K562 (cell line): Measurements from ENCODE around the gene ATP2A3. TPM values are rescaled to one million over a fixed set of nuclear protein-coding genes. Genes with fewer than 3 reads are reported as not detected.

ENCODE experiments used
- BMI1 ChIP-seq: fragments of 150-350 bp; IDR thresholded peaks from 2 replicates; pipeline ENCODE4 v1.6.1; 2014; ENCODE audit warnings: low read length
- CBFB ChIP-seq: sonication (generic); formaldehyde crosslinking; IDR thresholded peaks from 2 replicates; pipeline ENCODE4 v1.4.0; 2020; ENCODE audit warnings: mild to moderate bottlenecking, missing genetic modification reagents
- MCM2 ChIP-seq: fragments of 450-650 bp; IDR thresholded peaks from 2 replicates; pipeline ENCODE4 v1.6.1; 2017; ENCODE audit warnings: low read depth, mild to moderate bottlenecking
- NCOA6 ChIP-seq: fragments of 450-650 bp; IDR thresholded peaks from 2 replicates; pipeline ENCODE4 v1.6.1; 2017; ENCODE audit warnings: mild to moderate bottlenecking
- PTRF ChIP-seq: fragments of 450-650 bp; IDR thresholded peaks from 2 replicates; pipeline ENCODE4 v1.6.1; 2016; ENCODE audit warnings: mild to moderate bottlenecking, missing genetic modification characterization, missing compliant biosample characterization
- RAD21 ChIP-seq, 2 experiments: fragments of 250-450 bp in 1 of 2; fragments of 450-650 bp in 1 of 2; sonication (Bioruptor Pico) in 1 of 2; formaldehyde crosslinking in 1 of 2; IDR thresholded peaks in 1 of 2; conservative IDR thresholded peaks in 1 of 2; 2 replicates each; pipeline versions ENCODE4 v1.4.0 to v1.8.0; 2020 to 2022; ENCODE audit warnings: mild to moderate bottlenecking in 2 of 2, moderate library complexity in 1 of 2
- RAD51 ChIP-seq: fragments of 450-650 bp; IDR thresholded peaks from 2 replicates; pipeline ENCODE4 v1.7.1; 2016; ENCODE audit warnings: low read depth, mild to moderate bottlenecking, borderline replicate concordance
- RBM14 ChIP-seq: fragments of 200-400 bp; formaldehyde crosslinking; IDR thresholded peaks from 2 replicates; pipeline ENCODE4 v1.6.1; 2018; ENCODE audit warnings: low read depth, mild to moderate bottlenecking, low read length, moderate library complexity, borderline replicate concordance; ENCODE audit not compliant: insufficient read depth
- SMARCC2 ChIP-seq: fragments of 450-650 bp; IDR thresholded peaks from 2 replicates; pipeline ENCODE4 v1.6.1; 2017; ENCODE audit warnings: antibody characterized with exemption, moderate library complexity, mild to moderate bottlenecking, low read depth
- TAF1 ChIP-seq: IDR thresholded peaks from 2 replicates; pipeline ENCODE4 v1.6.1; 2011; ENCODE audit warnings: mild to moderate bottlenecking, low read length, moderate library complexity; ENCODE audit not compliant: insufficient read depth, control insufficient read depth, severe bottlenecking; ENCODE audit errors: extremely low read depth
- TOE1 ChIP-seq, 2 experiments: fragments of 450-650 bp in 1 of 2; sonication (generic) in 1 of 2; formaldehyde crosslinking in 1 of 2; IDR thresholded peaks; 2 replicates each; pipeline versions ENCODE4 v1.7.1 to v1.8.0; 2016 to 2022; ENCODE audit warnings: borderline replicate concordance in 2 of 2, mild to moderate bottlenecking in 2 of 2, antibody characterized with exemption in 1 of 2, inconsistent platforms in 1 of 2, low read depth in 1 of 2, missing genetic modification reagents in 1 of 2, moderate library complexity in 1 of 2
- ZNF165 ChIP-seq: fragments of 250-450 bp; sonication (Bioruptor Pico); IDR thresholded peaks from 2 replicates; pipeline ENCODE4 v1.4.0; 2020; ENCODE audit warnings: borderline replicate concordance
- polyA plus RNA-seq, 8 experiments: library from polyadenylated mRNA; depleted of rRNA in 4 of 8; stranded (reverse) in 5 of 8; unstranded in 3 of 8; fragments of >200 nt; fragmentation: Nextera tagmentation in 2 of 8; fragmentation: Illumina TruSeq in 1 of 8; extraction: Ambion mirVana in 2 of 8; extraction: Trizol in 1 of 8; gene quantifications; 2 replicates each; pipeline versions ENCODE4 v1.2.1 to v1.2.3, GENCODE V29; 2011 to 2014; ENCODE audit warnings: inconsistent platforms in 1 of 8, missing spikeins in 1 of 8
- total RNA-seq, 7 experiments: library from RNA; depleted of rRNA in 6 of 7; stranded (reverse); fragments of >200 nt in 6 of 7; fragmentation: Illumina TruSeq in 2 of 7; extraction: Trizol in 2 of 7; gene quantifications; 2 replicates each; pipeline versions ENCODE4 v1.2.1 to v1.2.3, GENCODE V29; 2011 to 2021; ENCODE audit warnings: low replicate concordance in 1 of 7
- TF ChIP-seq, protein P1 (sequence below): fragments of 250-450 bp; sonication (Bioruptor Pico); IDR thresholded peaks from 2 replicates; pipeline ENCODE4 v1.5.0; 2022; ENCODE audit warnings: mild to moderate bottlenecking
- TF ChIP-seq, protein P2 (sequence below): sonication (generic); formaldehyde crosslinking; IDR thresholded peaks from 2 replicates; pipeline ENCODE4 v1.8.0; 2022; ENCODE audit warnings: missing genetic modification reagents, mild to moderate bottlenecking, borderline replicate concordance
- TF ChIP-seq, protein P3 (sequence below): sonication (generic); formaldehyde crosslinking; IDR thresholded peaks from 2 replicates; pipeline ENCODE4 v1.8.1; 2022; ENCODE audit warnings: missing genetic modification reagents
- TF ChIP-seq, protein P4 (sequence below): fragments of 250-450 bp; sonication (Bioruptor Pico); IDR thresholded peaks from 2 replicates; pipeline ENCODE4 v1.4.0; 2020; ENCODE audit warnings: mild to moderate bottlenecking, moderate library complexity
- TF ChIP-seq, protein P5 (sequence below): sonication (generic); formaldehyde crosslinking; IDR thresholded peaks from 2 replicates; pipeline ENCODE4 v1.8.0; 2023; ENCODE audit warnings: mild to moderate bottlenecking, missing genetic modification reagents

The ATP2A3 gene
- total and polyA plus RNA-seq, 9 of the 15 experiments (the other 6 are each of a cell fraction or from before 2014, with no cell fraction given), result 0.65 to 103 (median 31.3) TPM

DNA sequence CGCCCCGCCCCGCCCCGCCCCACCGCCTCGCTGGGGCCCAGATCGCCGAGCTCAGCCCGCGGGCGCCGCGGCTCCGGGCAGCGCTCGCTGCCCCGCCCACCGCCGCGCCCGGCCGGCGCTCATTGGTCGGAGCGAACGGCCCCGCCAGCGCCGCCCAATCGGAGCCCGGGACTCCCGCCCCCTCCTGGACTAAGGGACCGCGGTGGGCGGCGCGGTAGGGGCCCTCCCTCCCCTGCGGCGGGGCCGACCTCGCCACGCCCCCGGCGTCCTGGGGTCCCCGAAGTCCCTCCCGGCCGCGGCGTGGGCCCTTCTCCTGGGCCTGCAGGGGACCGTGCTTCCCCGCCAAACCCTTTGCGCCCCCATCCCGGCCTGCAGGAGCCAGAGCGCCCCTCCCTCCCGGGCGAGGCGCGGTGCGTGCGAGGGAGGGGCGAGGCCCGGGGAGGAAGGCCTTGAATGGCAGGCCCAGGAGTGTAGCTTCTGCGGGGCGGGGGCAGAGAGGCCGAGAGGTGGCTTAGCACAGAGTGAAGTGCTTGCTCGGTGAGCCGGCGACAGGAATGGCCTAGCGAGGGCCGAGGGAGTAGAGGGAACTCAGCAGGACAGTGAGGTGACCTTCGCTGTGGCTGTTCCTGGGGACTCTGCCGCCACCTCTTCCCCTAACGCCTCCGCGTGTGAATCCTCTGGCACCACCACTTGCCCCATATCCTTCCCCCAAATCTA lies 71.1 kb downstream of the ATP2A3 start, which contains the start of gene CAMKK1 (continued):
- TF ChIP-seq, protein P1, sequence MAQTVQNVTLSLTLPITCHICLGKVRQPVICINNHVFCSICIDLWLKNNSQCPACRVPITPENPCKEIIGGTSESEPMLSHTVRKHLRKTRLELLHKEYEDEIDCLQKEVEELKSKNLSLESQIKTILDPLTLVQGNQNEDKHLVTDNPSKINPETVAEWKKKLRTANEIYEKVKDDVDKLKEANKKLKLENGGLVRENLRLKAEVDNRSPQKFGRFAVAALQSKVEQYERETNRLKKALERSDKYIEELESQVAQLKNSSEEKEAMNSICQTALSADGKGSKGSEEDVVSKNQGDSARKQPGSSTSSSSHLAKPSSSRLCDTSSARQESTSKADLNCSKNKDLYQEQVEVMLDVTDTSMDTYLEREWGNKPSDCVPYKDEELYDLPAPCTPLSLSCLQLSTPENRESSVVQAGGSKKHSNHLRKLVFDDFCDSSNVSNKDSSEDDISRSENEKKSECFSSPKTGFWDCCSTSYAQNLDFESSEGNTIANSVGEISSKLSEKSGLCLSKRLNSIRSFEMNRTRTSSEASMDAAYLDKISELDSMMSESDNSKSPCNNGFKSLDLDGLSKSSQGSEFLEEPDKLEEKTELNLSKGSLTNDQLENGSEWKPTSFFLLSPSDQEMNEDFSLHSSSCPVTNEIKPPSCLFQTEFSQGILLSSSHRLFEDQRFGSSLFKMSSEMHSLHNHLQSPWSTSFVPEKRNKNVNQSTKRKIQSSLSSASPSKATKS (CRISPR knock-in tag), result no peak
- TF ChIP-seq CBFB (CRISPR knock-in tag) (no peak), RAD51 (no peak), PTRF (tag) (no peak), NCOA6 (no peak), TOE1 (IDR thresholded peaks at IDR 0.05; ENCODE audit: borderline replicate concordance) (peak; percentile 70; the same call in 1 of the 2 replicates), TOE1 (CRISPR knock-in tag; IDR thresholded peaks at IDR 0.05; ENCODE audit: borderline replicate concordance, low read depth) (no peak), RBM14 (no peak), RAD21 (CRISPR knock-in tag; conservative IDR thresholded peaks at IDR 0.05 in 1 of 2, IDR thresholded peaks at IDR 0.05 in 1 of 2) (no peak), BMI1 (no peak), TAF1 (peak; percentile 21), ZNF165 (CRISPR knock-in tag) (no peak), SMARCC2 (no peak), MCM2 (no peak)
- TF ChIP-seq, protein P2, sequence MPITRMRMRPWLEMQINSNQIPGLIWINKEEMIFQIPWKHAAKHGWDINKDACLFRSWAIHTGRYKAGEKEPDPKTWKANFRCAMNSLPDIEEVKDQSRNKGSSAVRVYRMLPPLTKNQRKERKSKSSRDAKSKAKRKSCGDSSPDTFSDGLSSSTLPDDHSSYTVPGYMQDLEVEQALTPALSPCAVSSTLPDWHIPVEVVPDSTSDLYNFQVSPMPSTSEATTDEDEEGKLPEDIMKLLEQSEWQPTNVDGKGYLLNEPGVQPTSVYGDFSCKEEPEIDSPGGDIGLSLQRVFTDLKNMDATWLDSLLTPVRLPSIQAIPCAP, result no peak
- TF ChIP-seq, protein P3, sequence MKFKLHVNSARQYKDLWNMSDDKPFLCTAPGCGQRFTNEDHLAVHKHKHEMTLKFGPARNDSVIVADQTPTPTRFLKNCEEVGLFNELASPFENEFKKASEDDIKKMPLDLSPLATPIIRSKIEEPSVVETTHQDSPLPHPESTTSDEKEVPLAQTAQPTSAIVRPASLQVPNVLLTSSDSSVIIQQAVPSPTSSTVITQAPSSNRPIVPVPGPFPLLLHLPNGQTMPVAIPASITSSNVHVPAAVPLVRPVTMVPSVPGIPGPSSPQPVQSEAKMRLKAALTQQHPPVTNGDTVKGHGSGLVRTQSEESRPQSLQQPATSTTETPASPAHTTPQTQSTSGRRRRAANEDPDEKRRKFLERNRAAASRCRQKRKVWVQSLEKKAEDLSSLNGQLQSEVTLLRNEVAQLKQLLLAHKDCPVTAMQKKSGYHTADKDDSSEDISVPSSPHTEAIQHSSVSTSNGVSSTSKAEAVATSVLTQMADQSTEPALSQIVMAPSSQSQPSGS (CRISPR knock-in tag), result no peak
- TF ChIP-seq, protein P4, sequence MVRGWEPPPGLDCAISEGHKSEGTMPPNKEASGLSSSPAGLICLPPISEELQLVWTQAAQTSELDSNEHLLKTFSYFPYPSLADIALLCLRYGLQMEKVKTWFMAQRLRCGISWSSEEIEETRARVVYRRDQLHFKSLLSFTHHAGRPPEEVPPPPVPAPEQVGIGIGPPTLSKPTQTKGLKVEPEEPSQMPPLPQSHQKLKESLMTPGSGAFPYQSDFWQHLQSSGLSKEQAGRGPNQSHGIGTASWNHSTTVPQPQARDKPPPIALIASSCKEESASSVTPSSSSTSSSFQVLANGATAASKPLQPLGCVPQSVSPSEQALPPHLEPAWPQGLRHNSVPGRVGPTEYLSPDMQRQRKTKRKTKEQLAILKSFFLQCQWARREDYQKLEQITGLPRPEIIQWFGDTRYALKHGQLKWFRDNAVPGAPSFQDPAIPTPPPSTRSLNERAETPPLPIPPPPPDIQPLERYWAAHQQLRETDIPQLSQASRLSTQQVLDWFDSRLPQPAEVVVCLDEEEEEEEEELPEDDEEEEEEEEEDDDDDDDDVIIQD (CRISPR knock-in tag), result no peak
- TF ChIP-seq, protein P5, sequence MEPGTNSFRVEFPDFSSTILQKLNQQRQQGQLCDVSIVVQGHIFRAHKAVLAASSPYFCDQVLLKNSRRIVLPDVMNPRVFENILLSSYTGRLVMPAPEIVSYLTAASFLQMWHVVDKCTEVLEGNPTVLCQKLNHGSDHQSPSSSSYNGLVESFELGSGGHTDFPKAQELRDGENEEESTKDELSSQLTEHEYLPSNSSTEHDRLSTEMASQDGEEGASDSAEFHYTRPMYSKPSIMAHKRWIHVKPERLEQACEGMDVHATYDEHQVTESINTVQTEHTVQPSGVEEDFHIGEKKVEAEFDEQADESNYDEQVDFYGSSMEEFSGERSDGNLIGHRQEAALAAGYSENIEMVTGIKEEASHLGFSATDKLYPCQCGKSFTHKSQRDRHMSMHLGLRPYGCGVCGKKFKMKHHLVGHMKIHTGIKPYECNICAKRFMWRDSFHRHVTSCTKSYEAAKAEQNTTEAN, result no peak
